ENCODE results near the gene NUCB1.

The NUCB1 gene

DNA sequence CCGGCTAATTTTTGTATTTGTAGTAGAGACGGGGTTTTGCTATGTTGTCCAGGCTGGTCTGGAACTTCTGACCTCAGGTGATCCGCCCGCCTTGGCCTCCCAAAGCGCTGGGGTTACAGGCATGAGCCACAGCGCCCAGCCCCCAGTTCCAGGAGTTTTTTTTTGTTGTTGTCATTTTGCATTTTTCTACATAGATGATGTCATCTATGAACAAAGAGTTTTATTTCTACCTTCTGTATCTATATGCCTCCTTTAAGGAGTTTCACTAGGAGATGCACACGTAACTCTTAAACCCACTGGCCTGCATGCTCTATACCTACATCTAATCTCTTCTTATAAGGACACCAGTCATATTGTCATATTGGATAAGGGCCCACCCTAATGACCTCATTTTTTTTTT, 38.1 kb downstream of the NUCB1 start:
- DNase-seq, result no peak

GRCh38 chr19:48940902-48941301, 40.8 kb downstream of the NUCB1 start:
- no peak for DNase-seq

- no peak for DNase-seq
Measured at GRCh38 chr19:48943081-48943480, 43.0 kb downstream of the NUCB1 start.

DNA sequence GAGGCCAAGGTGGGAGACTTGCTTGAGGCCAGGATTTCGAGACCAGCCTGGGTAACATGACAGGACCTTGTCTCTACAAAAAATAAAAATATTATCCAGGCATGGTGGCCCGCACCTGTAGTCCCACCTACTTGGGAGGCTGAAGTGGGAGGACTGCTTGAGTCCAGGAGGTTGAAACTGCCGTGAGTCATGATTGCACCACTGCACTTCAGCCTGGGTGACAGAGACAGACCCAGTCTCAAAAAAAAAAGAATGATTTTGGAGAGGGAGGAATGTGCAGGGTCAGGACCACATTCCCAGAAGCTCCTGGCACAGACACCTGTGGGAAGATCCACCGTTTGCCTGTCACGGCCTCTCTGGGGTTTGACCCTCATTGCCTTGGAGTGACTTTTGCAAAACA, 45.3 kb downstream of the NUCB1 start:
- DNase-seq, result no peak

DNA sequence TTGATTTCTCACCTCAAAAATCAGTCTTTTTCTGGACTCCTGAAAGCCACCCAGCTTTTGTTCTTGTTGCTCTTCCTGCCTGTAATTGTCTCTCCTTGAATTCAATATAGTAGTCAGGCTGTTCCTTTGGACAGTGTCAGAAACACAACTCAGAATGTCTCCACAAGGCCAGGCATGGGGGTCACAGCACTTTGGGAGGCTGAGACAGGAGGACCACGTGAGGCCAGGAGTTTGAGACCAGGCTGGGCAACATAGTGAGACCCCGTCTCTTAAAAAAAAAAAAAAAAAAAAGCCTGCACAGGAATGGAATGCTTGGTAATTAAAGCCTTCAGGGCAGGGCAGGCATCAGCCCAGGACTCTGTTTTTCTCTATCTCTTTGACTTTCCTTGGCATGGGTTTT, 45.7 kb downstream of the NUCB1 start:
- DNase-seq, result no peak

DNA sequence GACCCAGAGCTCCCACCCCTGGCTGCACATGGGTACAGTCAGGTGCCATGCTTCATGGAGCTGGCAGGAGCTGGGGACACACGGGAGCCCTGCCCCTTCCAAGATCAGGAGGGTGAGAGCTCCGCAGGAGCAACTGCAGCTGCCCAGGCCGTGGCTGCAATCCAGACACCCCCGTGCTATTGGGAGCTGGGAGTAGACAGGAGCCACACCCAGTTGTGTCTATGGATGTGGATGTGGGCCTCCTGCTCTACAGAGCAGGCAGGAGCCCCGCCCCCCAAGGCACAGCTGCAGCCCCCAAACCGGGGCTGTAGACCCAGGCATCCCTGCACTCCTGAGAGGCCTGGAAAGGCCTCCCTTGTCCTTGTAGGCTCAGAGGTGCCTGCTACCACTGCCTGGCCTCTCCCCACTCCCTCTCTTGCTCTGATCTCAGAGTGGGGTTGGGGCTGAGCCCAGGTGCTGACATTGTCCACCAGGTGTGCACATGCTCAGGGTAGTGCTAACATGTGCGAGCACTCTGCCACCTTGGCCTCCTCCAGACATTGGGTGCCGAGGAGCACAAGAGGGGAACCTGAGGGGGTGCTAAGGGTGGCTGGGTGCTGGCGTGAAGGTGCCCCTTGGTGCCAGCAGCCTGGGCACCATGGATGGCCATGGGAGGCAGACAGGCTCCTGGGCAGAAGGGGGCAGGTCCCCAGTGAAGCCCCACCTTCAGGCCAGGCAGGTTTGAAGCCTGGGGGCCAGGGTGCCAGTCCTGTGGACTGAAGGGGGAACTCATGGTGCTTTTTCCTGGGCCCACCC, 46.5 kb downstream of the NUCB1 start:
- no peak for DNase-seq

DNA sequence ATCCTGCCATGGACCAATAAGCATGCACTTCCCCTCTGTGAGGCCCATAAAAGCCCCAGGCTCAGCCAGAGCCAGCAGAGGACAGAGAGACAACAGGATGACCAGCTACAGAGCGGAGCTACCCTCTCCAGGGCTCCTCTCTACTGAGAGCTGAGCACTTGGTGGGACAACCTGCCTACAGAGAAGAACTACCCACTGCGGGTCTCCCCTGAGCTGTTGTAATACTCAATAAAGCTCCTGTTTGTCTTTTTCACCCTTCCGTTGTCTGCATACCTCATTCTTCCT, 47.1 kb downstream of the NUCB1 start:
- no peak for DNase-seq

DNA sequence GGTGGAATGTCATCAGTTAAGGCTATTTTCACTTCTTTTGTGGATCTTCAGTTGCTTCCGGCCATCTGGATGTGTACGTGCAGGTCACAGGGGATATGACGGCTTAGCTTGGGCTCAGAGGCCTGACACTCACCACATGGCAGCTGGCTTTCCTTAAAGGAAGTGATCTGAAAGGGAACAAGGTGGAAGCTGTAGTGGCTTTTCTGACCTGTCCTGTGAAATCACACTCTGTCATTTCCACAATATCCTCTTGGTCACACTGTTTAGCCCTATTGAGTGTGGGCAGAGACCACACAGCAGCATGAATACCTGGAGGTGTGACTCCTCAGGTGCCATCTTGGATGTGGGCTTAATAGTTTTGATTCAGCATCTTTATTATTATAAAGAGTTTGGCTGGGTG, 50.0 kb downstream of the NUCB1 start:
- DNase-seq, result no peak

DNA sequence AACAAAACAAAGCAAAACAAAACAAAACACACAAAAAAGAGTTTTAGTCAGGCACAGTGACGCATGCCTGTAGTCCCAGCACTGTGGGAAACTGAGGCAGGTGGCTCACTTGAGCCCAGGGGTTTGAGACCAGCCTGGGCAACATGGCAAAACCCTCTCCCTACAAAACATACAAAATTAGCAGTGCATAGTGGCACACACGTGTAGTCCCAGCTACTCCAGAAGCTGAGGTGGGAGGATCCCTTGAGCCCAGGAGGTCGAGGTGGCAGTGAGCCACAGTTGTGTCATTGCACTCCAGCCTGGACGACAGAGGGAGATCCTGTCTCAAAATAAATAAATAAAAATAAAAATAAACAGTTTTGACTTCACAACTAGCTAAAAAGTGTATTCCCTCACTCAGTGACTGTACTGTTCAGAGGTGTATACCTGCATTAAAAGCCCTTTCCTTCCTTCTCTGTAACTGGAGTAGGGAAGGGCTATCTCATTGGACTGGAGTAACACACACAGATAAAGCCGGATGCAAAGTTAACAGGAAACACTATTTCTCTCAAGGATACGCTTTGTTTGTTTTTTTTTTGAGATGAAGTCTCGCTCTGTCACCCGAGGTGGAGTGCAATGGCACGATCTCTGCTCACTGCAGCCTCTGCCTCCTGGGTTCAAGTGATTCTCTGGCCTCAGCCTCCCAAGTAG, 50.9 kb downstream of the NUCB1 start:
- DNase-seq, result no peak

DNA sequence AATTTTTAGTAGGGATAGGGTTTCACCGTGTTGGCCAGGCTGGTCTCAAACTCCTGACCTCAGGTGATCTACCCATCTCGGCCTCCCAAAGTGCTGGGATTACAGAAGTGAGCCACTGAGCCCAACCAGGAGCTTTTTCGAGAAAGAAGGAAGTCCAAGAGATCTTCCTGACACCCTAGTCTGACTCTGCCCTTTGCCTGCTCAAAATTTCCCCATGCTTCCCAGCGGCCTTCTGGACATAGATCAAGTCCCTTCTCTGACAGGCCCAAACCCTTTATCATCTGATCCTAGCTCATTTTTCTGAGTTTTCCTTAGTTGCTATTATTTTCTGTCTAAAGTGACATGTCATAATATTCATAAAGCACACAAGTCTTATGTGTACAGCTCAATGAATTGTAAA, 53.0 kb downstream of the NUCB1 start:
- no peak for DNase-seq

GRCh38 chr19:48953990-48954594, 54.0 kb downstream of the NUCB1 start:
- DNase-seq, result no peak

GRCh38 chr19:48954595-48955307, 54.6 kb downstream of the NUCB1 start, which contains the start of gene BAX:
Gene BAX (plus strand): TSS chr19:48954875. CDS start chr19:48954929, 54 bp downstream.
- peak; percentile 97 for DNase-seq

DNA sequence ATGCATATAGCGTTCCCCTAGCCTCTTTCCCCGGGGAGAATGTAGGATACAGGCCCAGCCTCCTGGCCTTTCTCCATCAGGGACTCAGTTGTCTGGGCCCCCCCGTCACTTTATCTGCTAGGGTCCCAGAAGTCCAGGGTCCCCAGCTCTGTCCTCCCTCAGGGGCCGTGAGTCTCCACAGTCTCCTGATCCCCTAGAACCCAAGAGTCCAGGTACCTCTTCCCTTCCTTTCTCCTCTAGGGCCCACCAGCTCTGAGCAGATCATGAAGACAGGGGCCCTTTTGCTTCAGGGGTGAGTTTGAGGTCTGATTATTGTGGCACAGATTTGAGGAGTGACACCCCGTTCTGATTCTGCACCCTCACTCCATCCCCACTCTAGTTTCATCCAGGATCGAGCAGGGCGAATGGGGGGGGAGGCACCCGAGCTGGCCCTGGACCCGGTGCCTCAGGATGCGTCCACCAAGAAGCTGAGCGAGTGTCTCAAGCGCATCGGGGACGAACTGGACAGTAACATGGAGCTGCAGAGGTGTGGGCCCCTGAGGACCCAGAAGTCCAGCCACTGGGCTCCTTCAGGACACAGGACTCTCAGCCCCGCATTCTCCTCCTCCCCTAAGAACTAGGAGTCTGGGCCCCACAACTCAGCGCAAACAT, 55.3 kb downstream of the NUCB1 start:
- DNase-seq, result no peak

- no peak for DNase-seq
Measured at GRCh38 chr19:48958006-48958405, 57.9 kb downstream of the NUCB1 start.

GRCh38 chr19:48959341-48960239, 59.5 kb downstream of the NUCB1 start:
- no peak for DNase-seq

- no peak for DNase-seq
Measured at GRCh38 chr19:48961051-48961649, 61.0 kb downstream of the NUCB1 start.

GRCh38 chr19:48961673-48962028, 61.5 kb downstream of the NUCB1 start:
- no peak for DNase-seq

- no peak for DNase-seq
Measured at GRCh38 chr19:48962029-48962848, 62.1 kb downstream of the NUCB1 start.

DNA sequence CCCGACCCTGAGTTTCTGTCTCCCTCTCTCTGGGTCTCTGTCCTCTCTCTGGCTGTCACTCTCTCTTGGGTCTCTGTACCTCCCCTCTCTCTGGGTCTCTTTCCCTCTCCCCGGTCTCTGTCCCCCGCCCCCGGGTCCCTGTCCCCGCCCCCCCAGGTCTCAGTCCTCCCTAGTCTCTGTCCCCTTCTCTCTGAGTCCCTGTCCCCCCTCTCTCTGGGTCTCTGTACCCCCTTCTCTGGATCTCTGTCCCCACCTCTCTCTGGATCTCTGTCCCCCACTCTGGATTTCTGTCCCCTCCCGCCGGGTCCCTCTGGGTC, 62.7 kb downstream of the NUCB1 start:
- DNase-seq, result no peak

DNA sequence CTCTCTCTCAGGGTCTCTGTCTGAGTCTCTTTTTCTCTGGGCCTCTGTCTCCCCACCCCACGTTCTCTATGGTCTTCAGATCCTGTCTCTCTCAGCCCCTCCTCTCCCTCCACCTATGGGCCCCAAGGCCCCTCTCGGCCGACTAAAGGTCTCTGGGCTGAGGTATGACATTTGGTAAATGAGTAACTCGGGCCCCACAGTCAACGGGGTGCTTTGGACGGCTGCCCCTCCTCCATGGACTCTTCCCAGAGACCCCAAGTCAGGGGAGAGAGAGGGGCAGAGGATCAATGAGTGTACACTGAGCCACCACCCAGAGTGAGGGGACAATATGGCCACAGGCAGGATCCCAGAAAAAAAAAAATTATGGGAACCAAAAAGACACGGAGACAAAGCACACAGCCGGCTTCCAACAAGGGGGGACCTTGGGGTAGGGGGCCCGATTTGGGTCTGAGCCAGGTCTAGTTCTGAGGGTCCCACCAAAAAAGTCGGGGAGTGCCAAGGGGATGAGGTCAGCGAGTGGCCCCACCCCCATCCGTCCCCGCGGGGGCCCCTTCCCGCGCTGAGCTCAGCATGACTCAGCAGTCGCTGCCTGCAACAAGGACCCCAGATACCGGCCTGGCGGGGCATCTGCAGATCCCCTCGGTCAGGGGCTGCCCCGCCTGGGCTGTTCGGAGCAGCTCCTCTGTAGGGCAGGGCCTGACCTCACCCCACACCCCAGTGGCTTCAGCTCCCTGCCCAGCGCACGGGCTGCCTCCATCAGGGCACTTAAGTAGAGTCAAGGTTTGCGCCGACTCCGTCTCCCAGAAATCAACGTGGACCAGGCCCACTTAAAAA, 63.5 kb downstream of the NUCB1 start:
- no peak for DNase-seq
